Measurements from ENCODE around the gene SORCS2.

The SORCS2 gene

GRCh38 chr4:7276515-7276914, 84.2 kb downstream of the SORCS2 start:
- no peaks in the 10 kb centered on the region for H3K27me3 ChIP-seq (ENCODE audit: control insufficient read depth, insufficient read depth, low read length)
- no peak overlapping the region for H3K27ac ChIP-seq (ENCODE audit: low read depth, low read length)
- no peak overlapping the region for H3K9ac ChIP-seq (ENCODE audit: low read length)
- peaks cover 2% of the 10 kb centered on the region; the same call in 1 of the 2 replicates for H3K4me1 ChIP-seq (ENCODE audit: control insufficient read depth, insufficient read depth, low read length)
- no peaks in the 10 kb centered on the region for H3K36me3 ChIP-seq (ENCODE audit: control insufficient read depth, insufficient read depth, low read length)
- no peak overlapping the region for H3K4me3 ChIP-seq (ENCODE audit: low read depth, low read length)
- no peaks in the 10 kb centered on the region; the same call in 1 of the 2 replicates for H3K9me3 ChIP-seq (ENCODE audit: control insufficient read depth, insufficient read depth, low read depth, low read length)

- Histone ChIP-seq H3K27ac (ENCODE audit: low read depth, low read length) (no peak overlapping the region), H3K4me1 (ENCODE audit: control insufficient read depth, insufficient read depth, low read length) (peaks cover 6% of the 10 kb centered on the region; the same call in 1 of the 2 replicates), H3K27me3 (ENCODE audit: control insufficient read depth, insufficient read depth, low read length) (no peaks in the 10 kb centered on the region), H3K9me3 (ENCODE audit: control insufficient read depth, insufficient read depth, low read depth, low read length) (no peaks in the 10 kb centered on the region), H3K9ac (ENCODE audit: low read length) (no peak overlapping the region), H3K36me3 (ENCODE audit: control insufficient read depth, insufficient read depth, low read length) (no peaks in the 10 kb centered on the region), H3K4me3 (ENCODE audit: low read depth, low read length) (no peak overlapping the region)
Observed at GRCh38 chr4:7278071-7278765, 85.9 kb downstream of the SORCS2 start.

GRCh38 chr4:7278981-7279380, 86.6 kb downstream of the SORCS2 start:
- no peak overlapping the region for H3K27ac ChIP-seq (ENCODE audit: low read depth, low read length)

GRCh38 chr4:7279902-7280301, 87.6 kb downstream of the SORCS2 start:
- H3K9me3 ChIP-seq (ENCODE audit: control insufficient read depth, insufficient read depth, low read depth, low read length): no peaks in the 10 kb centered on the region
- H3K36me3 ChIP-seq (ENCODE audit: control insufficient read depth, insufficient read depth, low read length): no peaks in the 10 kb centered on the region
- H3K9ac ChIP-seq (ENCODE audit: low read length): no peak overlapping the region
- H3K4me3 ChIP-seq (ENCODE audit: low read depth, low read length): no peak overlapping the region
- H3K4me1 ChIP-seq (ENCODE audit: control insufficient read depth, insufficient read depth, low read length): peaks cover 6% of the 10 kb centered on the region; the same call in 1 of the 2 replicates
- H3K27me3 ChIP-seq (ENCODE audit: control insufficient read depth, insufficient read depth, low read length): no peaks in the 10 kb centered on the region
- H3K27ac ChIP-seq (ENCODE audit: low read depth, low read length): no peak overlapping the region

More at GRCh38 chr4:7278981-7279380, 86.6 kb downstream of the SORCS2 start:
- Histone ChIP-seq H3K27me3 (ENCODE audit: control insufficient read depth, insufficient read depth, low read length) (no peaks in the 10 kb centered on the region), H3K9me3 (ENCODE audit: control insufficient read depth, insufficient read depth, low read depth, low read length) (no peaks in the 10 kb centered on the region), H3K9ac (ENCODE audit: low read length) (no peak overlapping the region), H3K4me3 (ENCODE audit: low read depth, low read length) (no peak overlapping the region), H3K4me1 (ENCODE audit: control insufficient read depth, insufficient read depth, low read length) (peaks cover 6% of the 10 kb centered on the region; the same call in 1 of the 2 replicates), H3K36me3 (ENCODE audit: control insufficient read depth, insufficient read depth, low read length) (no peaks in the 10 kb centered on the region)

GRCh38 chr4:7280926-7281690, 88.8 kb downstream of the SORCS2 start:
- H3K27me3 ChIP-seq (ENCODE audit: control insufficient read depth, insufficient read depth, low read length): no peaks in the 10 kb centered on the region
- H3K4me3 ChIP-seq (ENCODE audit: low read depth, low read length): no peak overlapping the region
- H3K9me3 ChIP-seq (ENCODE audit: control insufficient read depth, insufficient read depth, low read depth, low read length): no peaks in the 10 kb centered on the region
- peaks cover 6% of the 10 kb centered on the region; the same call in 1 of the 2 replicates for H3K4me1 ChIP-seq (ENCODE audit: control insufficient read depth, insufficient read depth, low read length)
- no peaks in the 10 kb centered on the region for H3K36me3 ChIP-seq (ENCODE audit: control insufficient read depth, insufficient read depth, low read length)
- no peak overlapping the region for H3K9ac ChIP-seq (ENCODE audit: low read length)
- no peak overlapping the region for H3K27ac ChIP-seq (ENCODE audit: low read depth, low read length)

GRCh38 chr4:7281691-7282665, 89.6 kb downstream of the SORCS2 start:
- peaks cover 6% of the 10 kb centered on the region; the same call in 1 of the 2 replicates for H3K4me1 ChIP-seq (ENCODE audit: control insufficient read depth, insufficient read depth, low read length)
- no peaks in the 10 kb centered on the region for H3K27me3 ChIP-seq (ENCODE audit: control insufficient read depth, insufficient read depth, low read length)
- H3K36me3 ChIP-seq (ENCODE audit: control insufficient read depth, insufficient read depth, low read length): no peaks in the 10 kb centered on the region
- H3K4me3 ChIP-seq (ENCODE audit: low read depth, low read length): no peak overlapping the region
- no peaks in the 10 kb centered on the region for H3K9me3 ChIP-seq (ENCODE audit: control insufficient read depth, insufficient read depth, low read depth, low read length)
- H3K27ac ChIP-seq (ENCODE audit: low read depth, low read length): no peak overlapping the region
- H3K9ac ChIP-seq (ENCODE audit: low read length): no peak overlapping the region

- Histone ChIP-seq H3K27me3 (ENCODE audit: control insufficient read depth, insufficient read depth, low read length) (no peaks in the 10 kb centered on the region), H3K4me1 (ENCODE audit: control insufficient read depth, insufficient read depth, low read length) (peaks cover 6% of the 10 kb centered on the region; the same call in 1 of the 2 replicates)
Observed at GRCh38 chr4:7282786-7283440, 90.6 kb downstream of the SORCS2 start.

GRCh38 chr4:7285244-7286094, 93.1 kb downstream of the SORCS2 start:
- H3K4me3 ChIP-seq (ENCODE audit: low read depth, low read length): no peak overlapping the region
- H3K9ac ChIP-seq (ENCODE audit: low read length): no peak overlapping the region
- no peaks in the 10 kb centered on the region for H3K36me3 ChIP-seq (ENCODE audit: control insufficient read depth, insufficient read depth, low read length)
- peaks cover 6% of the 10 kb centered on the region; the same call in 1 of the 2 replicates for H3K4me1 ChIP-seq (ENCODE audit: control insufficient read depth, insufficient read depth, low read length)
- H3K9me3 ChIP-seq (ENCODE audit: control insufficient read depth, insufficient read depth, low read depth, low read length): no peaks in the 10 kb centered on the region
- H3K27me3 ChIP-seq (ENCODE audit: control insufficient read depth, insufficient read depth, low read length): no peaks in the 10 kb centered on the region
- no peak overlapping the region for H3K27ac ChIP-seq (ENCODE audit: low read depth, low read length)

More at GRCh38 chr4:7282786-7283440, 90.6 kb downstream of the SORCS2 start:
- Histone ChIP-seq H3K4me3 (ENCODE audit: low read depth, low read length) (no peak overlapping the region), H3K9me3 (ENCODE audit: control insufficient read depth, insufficient read depth, low read depth, low read length) (no peaks in the 10 kb centered on the region), H3K9ac (ENCODE audit: low read length) (no peak overlapping the region), H3K36me3 (ENCODE audit: control insufficient read depth, insufficient read depth, low read length) (no peaks in the 10 kb centered on the region), H3K27ac (ENCODE audit: low read depth, low read length) (no peak overlapping the region)

- no peak overlapping the region for H3K4me3 ChIP-seq (ENCODE audit: low read depth, low read length)
Observed at GRCh38 chr4:7286170-7286569, 93.8 kb downstream of the SORCS2 start.

More at GRCh38 chr4:7286170-7286569, 93.8 kb downstream of the SORCS2 start:
- Histone ChIP-seq H3K9ac (ENCODE audit: low read length) (no peak overlapping the region), H3K27ac (ENCODE audit: low read depth, low read length) (no peak overlapping the region), H3K36me3 (ENCODE audit: control insufficient read depth, insufficient read depth, low read length) (no peaks in the 10 kb centered on the region), H3K4me1 (ENCODE audit: control insufficient read depth, insufficient read depth, low read length) (peaks cover 6% of the 10 kb centered on the region; the same call in 1 of the 2 replicates), H3K27me3 (ENCODE audit: control insufficient read depth, insufficient read depth, low read length) (no peaks in the 10 kb centered on the region), H3K9me3 (ENCODE audit: control insufficient read depth, insufficient read depth, low read depth, low read length) (no peaks in the 10 kb centered on the region)
